ENCODE data around the gene MAP2K5.

GRCh38 chr15:67743558-67743957, 201.1 kb downstream of the MAP2K5 start:
- TF ChIP-seq CTCF (IDR thresholded peaks at IDR 0.05; ENCODE audit: poor library complexity, severe bottlenecking) = no peak
- no peak for TF ChIP-seq REST (IDR thresholded peaks at IDR 0.05; ENCODE audit: borderline replicate concordance)
- no peak for TF ChIP-seq EP300 (conservative IDR thresholded peaks at IDR 0.05; ENCODE audit: poor library complexity, severe bottlenecking)
- no peak for TF ChIP-seq EZH2 (IDR thresholded peaks at IDR 0.05; ENCODE audit: borderline replicate concordance, insufficient read depth, low read length, poor library complexity, severe bottlenecking)
- no peak for TF ChIP-seq TAF1 (IDR thresholded peaks at IDR 0.05; ENCODE audit: low read depth)
